ENCODE data around the gene KIF23.
"Not testable (repeated sequence)": the region's sequence is repeated elsewhere in the genome, so short reads cannot be mapped to it uniquely, and the experiment has no call there.

The KIF23 gene

DNA sequence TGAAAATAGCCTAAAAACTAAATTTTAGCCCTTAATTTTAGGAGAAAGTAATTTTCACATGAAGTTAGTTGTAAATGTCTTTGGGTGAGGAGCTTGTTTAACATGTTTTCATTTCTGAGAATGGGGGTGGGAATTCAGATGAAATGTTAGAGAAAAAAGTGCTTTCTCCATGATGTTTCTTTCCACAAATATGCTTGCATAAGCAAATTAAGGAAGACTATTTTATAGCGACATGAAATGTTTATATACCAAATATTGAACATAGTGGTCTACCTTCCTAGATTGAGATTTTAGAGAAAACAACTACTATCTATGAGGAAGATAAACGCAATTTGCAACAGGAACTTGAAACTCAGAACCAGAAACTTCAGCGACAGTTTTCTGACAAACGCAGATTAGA, 25.5 kb downstream of the KIF23 start:
- DNase-seq: no peak

DNA sequence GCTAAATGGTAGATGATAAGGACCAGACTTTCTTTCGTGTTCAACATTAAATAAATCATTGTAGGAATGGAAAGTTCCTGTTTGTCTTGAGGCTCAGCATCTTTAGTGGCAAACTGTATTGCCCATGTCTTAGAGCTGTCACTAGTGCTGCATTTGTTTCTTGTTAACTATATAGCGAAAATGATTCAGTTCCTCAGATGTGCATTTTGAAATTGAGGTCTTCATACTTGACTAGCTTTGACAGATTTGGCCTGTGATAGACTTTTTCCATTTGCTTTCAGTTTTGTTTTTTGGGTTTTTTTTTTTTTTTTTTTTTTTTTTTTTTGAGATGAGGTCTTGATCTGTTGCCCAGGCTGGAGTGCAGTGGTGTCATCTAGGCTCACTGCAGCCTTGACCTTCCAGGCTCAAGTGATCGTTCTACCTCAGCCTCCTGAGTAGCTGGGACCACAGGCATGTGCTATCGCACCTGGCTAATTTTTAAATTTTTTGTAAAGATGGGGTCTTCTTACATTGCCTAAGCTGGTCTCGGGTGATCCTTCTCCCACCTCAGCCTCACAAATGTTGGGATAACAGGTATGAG, 29.0 kb downstream of the KIF23 start:
- no peak for DNase-seq

DNA sequence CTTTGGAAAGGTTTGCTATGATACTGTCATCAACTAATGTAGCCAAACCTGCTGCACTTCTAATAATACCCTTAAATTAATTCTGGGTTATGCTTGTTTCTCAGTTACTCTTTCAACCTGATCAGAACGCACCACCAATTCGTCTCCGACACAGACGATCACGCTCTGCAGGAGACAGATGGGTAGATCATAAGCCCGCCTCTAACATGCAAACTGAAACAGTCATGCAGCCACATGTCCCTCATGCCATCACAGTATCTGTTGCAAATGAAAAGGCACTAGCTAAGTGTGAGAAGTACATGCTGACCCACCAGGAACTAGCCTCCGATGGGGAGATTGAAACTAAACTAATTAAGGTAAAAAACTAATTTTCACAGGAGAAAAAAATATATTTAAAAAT, 30.5 kb downstream of the KIF23 start:
- no peak for DNase-seq

DNA sequence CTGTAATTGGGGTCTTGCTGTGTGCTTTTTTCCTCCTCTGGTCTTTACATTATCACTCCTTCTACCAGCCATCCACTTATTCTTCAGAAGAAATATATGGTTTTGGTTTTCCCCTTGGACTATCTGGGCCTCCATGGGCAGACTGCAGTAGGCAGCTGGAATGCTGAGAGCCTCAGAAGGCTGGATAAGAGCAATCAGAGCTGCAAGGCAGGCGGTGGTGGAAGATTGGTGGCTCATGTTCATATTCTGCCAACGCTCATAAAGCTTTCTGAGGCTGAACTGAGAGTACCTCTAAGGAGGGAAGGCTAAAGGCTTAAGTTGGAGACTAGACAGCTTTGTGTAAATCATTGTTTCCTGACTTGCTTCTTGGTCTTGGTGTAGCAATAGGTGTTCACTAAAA, 32.8 kb downstream of the KIF23 start:
- no peak for DNase-seq

DNA sequence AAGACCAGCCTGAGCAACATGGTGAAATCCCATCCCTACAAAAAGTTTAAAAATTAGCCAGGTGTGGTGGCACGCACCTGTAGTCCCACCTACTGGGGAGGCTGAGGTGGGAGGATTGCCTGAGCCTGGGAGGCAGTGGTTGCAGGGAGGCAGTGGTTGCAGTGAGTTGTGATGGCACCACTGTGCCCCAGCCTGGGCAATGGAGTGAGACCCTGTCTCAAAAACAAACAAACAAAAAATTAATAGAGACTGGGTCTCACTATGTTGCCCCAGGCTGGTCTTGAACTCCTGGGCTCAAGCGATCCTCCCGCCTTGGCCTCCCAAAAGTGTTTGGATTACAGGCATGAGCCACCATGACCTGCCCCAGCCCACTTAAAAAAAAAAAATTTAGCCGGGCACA, 36.1 kb downstream of the KIF23 start:
- not testable (repeated sequence) for DNase-seq

GRCh38 chr15:69450968-69451695, 37.0 kb downstream of the KIF23 start:
- no peak for DNase-seq

DNA sequence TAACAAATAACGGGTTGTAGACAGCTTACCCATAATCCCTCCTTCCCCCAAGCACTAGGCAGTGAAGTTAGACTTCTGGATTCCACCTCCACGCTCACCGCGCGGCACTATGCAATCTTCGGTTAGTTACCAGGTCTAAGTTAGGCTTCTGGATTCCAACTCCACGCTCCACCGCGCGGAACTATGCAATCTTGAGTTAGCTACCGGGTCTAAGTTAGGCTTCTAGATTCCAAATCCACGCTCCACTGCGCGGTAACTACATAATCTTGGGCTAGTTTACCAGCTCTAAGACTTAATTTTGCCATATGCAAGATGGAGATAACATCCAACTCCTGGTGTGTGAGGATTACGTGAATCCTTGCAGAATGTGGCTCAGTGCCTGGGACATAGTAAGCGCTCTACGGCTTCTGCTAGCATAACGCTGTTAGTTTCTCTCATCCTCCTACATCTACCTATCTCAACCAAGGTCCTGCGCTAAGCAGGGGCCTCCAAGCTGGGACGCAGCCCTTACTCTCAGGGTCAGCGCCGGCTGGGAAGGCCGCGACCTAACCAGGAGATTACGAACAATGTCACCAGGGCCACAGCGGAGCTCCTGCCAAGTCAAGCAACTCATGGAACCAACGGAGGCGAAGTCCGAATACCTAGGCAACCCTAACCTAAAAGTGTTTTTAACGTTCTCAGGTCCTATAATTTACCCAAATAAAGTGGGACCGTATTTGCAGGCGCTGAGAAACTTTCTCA, 38.0 kb downstream of the KIF23 start:
- DNase-seq: peak; percentile 28

GRCh38 chr15:69452692-69453521, 38.8 kb downstream of the KIF23 start, which contains the start of gene RPLP1:
Gene RPLP1 (plus strand): TSS chr15:69452818. CDS start chr15:69452949, 131 bp downstream.
- peak; percentile 94 for DNase-seq

GRCh38 chr15:69454953-69455352, 40.8 kb downstream of the KIF23 start:
- no peak for DNase-seq

DNA sequence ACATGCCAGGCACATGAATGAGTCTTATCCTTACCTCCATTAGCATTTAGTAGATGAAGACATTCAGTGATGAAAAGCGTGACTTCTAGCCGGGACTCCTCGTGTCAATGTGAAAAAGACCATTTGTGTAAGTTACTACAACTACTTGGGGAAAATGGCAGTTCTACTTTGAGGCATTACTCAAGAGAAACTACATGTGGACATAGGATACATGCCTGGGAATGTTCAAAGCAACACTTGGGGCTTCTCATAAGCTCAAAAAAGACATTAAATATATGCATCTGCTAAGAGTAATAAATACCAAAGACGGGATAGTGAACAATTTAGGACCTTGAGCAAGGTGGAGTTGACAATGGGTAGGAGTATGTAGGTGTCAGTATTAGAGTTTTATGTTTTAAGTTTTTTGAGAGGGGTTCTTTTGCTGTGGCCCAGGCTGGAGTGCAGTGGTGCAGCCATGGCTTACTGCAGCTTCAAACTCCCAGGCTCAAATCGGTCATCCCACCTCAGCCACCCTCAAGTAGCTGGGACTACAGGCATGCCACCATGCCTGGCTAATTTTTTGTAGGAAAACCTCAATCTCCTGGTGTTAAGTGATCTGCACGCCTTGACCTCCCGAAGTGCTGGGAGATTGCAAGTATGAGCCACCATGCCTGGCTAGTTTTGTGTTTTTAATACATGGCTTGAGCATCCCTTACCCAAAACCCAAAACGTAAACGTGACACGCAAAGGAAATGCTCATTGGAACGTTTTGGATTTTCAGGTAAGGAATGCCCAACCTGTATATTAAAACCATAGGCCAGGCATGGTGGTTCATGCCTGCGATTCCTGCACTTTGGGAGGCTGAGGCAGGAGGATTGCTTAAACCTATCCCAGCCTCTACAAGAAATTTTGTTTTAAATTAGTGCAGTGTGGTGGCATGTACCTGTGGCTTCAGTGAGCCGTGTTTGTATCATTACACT, 42.3 kb downstream of the KIF23 start:
- DNase-seq: no peak

DNA sequence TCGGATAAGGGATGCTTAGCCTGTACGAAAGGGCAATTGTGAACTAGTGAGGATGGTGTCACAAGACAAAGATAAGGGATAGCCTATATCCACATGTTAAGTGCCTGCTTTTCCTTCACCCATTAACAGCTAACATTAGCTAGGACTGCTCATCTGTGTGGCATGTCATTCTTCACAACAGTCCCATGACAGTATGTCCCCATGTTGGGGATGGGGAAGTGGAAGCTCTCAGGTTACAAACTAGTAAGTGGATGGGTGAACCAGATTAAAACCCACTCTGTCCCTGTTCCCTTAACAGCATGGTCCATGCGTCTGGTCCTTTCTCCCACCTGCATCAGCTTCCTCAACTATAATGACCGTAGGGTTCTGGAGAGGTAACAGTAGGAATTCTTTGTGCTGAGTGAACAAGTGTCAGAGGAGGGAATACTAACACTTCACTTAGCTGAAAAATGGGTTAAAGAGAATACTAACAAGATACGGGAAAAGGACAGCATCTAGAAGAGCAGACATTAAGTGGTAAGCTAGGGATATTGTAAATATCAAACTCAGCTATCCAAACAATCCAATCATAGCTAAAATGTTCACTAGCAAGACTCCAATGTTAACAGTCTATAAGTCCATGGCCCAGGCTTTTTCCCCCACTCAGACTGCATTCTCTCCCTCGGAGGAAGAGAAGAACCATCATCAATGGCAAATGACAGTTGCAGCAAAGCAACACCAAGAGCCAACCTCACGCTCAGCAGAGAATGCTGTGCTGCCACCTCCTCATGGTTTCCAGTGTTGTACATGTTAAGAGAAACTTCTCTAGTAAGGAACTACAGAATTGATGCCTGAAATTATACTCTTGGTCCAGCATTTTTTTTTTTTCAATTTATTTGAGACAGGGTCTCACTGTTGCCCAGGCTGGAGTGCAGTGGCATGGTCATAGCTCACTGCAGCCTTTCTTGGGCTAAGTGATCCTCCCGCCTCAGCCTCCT, 43.4 kb downstream of the KIF23 start:
- DNase-seq: no peak

GRCh38 chr15:69459066-69459465, 44.9 kb downstream of the KIF23 start:
- DNase-seq: no peak

DNA sequence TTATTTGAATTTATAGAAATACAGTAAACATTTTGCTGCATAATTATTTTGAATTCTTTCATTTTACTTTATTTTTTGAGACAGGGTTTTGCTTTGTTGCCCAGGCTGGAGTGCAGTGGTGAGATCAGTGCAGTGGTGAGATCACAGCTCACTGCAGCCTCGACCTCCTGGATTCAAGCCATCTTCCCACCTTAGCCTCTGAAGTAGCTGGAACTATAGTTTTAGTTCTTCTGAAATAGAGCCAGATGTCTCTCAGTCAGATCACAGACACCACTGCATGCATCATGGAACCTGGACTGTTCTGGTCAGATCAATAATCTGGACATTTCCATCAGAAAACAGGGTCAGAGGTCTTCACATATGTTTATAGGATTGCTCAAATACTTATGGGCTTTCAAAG, 46.3 kb downstream of the KIF23 start:
- no peak for DNase-seq

DNA sequence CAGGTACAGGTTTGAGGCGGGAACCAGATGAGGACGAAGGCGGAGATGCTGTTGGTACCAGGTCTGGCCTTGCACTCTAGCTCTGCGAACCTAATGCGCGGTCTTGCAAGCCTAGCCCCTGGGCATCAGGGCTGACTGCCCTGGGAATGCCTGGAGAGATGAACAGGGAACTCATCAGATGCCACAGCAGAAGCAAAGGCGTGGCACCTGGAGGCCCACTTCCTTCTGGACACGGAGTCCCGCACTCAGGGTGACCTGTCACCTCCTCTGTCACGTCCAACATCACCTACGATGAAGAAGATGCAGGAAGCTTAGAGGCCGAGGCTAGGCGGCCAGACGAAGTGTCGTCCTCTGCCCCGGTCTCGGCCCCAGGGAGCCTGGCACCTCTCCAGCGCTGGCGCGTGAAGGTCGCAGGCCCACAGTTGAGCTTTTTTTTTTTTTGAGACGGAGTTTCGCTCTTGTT, 47.9 kb downstream of the KIF23 start:
- no peak for DNase-seq

GRCh38 chr15:69462493-69463181, 48.5 kb downstream of the KIF23 start:
- peak; percentile 91 for DNase-seq

GRCh38 chr15:69463182-69463756, 49.1 kb downstream of the KIF23 start:
- DNase-seq: no peak

DNA sequence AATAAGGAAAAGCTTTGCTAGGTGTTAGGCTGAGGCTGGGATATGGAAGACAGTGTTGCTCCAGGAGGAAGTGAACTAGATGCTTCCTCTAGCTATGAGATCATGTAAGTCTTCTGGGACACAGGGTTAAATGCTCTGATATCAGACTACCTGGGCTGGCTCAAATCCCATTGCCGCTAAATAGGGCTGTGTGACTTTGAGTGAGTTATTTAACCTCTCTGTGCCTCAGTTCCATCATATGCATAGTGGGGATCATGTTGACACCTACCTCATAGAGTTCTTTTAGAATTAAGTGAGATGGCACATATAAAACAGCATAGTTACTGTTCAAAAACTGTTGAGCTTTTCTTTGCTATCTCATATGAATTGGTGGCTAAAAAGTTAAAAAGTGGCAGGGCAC, 51.1 kb downstream of the KIF23 start:
- no peak for DNase-seq

- DNase-seq: no peak
Measured at GRCh38 chr15:69466733-69467132, 52.6 kb downstream of the KIF23 start.

GRCh38 chr15:69467636-69468035, 53.5 kb downstream of the KIF23 start:
- DNase-seq: no peak

Measured in activated naive CD4-positive, alpha-beta T cell treated with anti-CD3 and anti-CD28 coated beads, Interleukin-2, amount 50 U/mL, for 16 hours (primary cell).